OCI-LY7 (cell line): Measurements from ENCODE around the gene PLEKHA3.

Source experiments
- EZH2phosphoT487 ChIP-seq: fragments of 200-600 bp; sonication (generic); IDR thresholded peaks from 2 replicates; pipeline ENCODE4 v1.6.1; 2018; ENCODE audit warnings: low read depth, borderline replicate concordance, mild to moderate bottlenecking, mixed run types, antibody characterized with exemption, low read length, moderate library complexity, mixed read lengths
- TF ChIP-seq, protein P1 (sequence below): fragments of 200-600 bp; sonication (generic); conservative IDR thresholded peaks from 2 replicates; pipeline ENCODE4 v1.5.1; 2014; ENCODE audit warnings: mild to moderate bottlenecking, antibody characterized with exemption, low read length, moderate library complexity, mixed read lengths

DNA sequence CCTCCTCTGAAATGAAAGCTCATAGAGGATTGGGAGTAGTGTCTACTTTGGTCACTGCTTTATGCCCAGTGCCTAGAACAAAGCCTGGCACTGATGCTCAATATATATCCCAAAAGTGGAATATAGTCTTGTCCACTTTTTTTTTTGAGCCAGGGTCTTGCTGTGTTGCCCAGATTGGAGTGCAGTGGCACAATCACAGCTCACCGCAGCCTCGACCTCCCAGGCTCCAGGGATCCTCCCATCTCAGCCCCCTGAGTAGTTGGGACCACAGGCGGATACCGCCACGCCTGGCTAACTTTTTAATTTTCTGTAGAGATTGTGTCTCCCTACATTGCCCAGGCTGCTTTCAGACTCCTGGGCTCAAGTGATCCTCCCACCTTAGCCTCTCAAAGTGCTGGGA, 5.7 kb upstream of the PLEKHA3 start:
- TF ChIP-seq, protein P1, sequence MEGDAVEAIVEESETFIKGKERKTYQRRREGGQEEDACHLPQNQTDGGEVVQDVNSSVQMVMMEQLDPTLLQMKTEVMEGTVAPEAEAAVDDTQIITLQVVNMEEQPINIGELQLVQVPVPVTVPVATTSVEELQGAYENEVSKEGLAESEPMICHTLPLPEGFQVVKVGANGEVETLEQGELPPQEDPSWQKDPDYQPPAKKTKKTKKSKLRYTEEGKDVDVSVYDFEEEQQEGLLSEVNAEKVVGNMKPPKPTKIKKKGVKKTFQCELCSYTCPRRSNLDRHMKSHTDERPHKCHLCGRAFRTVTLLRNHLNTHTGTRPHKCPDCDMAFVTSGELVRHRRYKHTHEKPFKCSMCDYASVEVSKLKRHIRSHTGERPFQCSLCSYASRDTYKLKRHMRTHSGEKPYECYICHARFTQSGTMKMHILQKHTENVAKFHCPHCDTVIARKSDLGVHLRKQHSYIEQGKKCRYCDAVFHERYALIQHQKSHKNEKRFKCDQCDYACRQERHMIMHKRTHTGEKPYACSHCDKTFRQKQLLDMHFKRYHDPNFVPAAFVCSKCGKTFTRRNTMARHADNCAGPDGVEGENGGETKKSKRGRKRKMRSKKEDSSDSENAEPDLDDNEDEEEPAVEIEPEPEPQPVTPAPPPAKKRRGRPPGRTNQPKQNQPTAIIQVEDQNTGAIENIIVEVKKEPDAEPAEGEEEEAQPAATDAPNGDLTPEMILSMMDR: no peak
- no peak for TF ChIP-seq EZH2phosphoT487
